ENCODE measurements around the gene ZNF169.
"Not testable (repeated sequence)": the region's sequence is repeated elsewhere in the genome, so short reads cannot be mapped to it uniquely, and the experiment has no call there.

ZNF169 gene

GRCh38 chr9:94341703-94342102 lies 82.6 kb downstream of the ZNF169 start:
- peak; percentile 28 for ATAC-seq

GRCh38 chr9:94347451-94347850 lies 88.4 kb downstream of the ZNF169 start:
- not testable (repeated sequence) for DNase-seq, ATAC-seq

More at GRCh38 chr9:94341703-94342102, 82.6 kb downstream of the ZNF169 start:
- DNase-seq: not testable (repeated sequence)

GRCh38 chr9:94348754-94349153 lies 89.7 kb downstream of the ZNF169 start:
- ATAC-seq: not testable (repeated sequence)

More at GRCh38 chr9:94348754-94349153, 89.7 kb downstream of the ZNF169 start:
- not testable (repeated sequence) for DNase-seq
